GM13976 (cell line): Measurements from ENCODE around the gene RSL1D1.
"Not testable (repeated sequence)": the region's sequence is repeated elsewhere in the genome, so short reads cannot be mapped to it uniquely, and the experiment has no call there.

ENCODE experiments used
- DNase-seq: peaks from one replicate; pipeline ENCODE4 v3.0.0; 2012; ENCODE audit warnings: low spot score
- in situ Hi-C: fragments of 300-500 bp; cut with MboI; formaldehyde crosslinking; loops from one replicate; pipeline ENCODE4 v1.12.0; 2022; ENCODE audit warnings: low sequenced_read_pairs, mixed read lengths, inconsistent platforms; ENCODE audit not compliant: unreplicated experiment
- TF ChIP-seq, protein P1 (sequence below): IDR thresholded peaks from 2 replicates; pipeline ENCODE4 v1.5.1; 2012; ENCODE audit warnings: borderline replicate concordance, mild to moderate bottlenecking; ENCODE audit not compliant: insufficient read depth; ENCODE audit errors: extremely low read depth, missing control alignments, control extremely low read depth

Gene RSL1D1

DNA sequence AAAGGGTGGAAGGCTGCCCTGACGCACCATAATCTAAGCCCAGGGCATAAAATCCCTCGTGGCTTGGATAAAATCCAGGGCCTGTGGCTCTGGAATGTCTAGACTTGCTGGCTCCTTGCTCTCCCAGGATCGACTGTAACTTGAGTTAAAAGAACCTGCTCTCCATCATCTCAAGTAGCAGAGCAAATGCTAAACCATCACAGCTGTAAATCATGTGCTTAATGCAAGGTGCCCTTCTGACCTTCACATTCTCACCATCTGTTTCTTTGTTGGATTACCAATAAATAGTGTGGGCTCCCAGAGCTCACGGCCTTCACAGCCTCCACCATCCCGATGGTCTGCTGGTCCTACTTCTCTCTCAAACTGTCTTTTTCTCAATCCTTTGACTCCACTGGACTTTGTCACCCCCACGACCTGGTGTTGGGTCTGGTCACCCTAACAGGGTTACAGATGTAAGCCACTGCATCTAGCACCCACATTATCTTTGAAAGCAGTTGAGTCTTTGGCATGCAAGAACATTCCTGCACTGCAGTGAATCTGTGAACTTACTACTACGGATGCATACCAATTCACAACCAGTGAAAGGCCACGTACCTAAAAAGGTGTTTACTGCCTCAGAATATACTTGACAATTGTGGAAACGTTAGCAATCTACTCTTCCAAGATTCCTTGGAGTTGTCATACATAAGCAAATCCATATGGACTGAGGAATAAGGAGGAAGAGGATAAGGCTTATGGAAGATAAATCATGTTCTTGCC, 15.3 kb downstream of the RSL1D1 start:
- in situ Hi-C loops, result no loop called here
- DNase-seq, result no peak
- TF ChIP-seq, protein P1, sequence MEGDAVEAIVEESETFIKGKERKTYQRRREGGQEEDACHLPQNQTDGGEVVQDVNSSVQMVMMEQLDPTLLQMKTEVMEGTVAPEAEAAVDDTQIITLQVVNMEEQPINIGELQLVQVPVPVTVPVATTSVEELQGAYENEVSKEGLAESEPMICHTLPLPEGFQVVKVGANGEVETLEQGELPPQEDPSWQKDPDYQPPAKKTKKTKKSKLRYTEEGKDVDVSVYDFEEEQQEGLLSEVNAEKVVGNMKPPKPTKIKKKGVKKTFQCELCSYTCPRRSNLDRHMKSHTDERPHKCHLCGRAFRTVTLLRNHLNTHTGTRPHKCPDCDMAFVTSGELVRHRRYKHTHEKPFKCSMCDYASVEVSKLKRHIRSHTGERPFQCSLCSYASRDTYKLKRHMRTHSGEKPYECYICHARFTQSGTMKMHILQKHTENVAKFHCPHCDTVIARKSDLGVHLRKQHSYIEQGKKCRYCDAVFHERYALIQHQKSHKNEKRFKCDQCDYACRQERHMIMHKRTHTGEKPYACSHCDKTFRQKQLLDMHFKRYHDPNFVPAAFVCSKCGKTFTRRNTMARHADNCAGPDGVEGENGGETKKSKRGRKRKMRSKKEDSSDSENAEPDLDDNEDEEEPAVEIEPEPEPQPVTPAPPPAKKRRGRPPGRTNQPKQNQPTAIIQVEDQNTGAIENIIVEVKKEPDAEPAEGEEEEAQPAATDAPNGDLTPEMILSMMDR, result no peak

DNA sequence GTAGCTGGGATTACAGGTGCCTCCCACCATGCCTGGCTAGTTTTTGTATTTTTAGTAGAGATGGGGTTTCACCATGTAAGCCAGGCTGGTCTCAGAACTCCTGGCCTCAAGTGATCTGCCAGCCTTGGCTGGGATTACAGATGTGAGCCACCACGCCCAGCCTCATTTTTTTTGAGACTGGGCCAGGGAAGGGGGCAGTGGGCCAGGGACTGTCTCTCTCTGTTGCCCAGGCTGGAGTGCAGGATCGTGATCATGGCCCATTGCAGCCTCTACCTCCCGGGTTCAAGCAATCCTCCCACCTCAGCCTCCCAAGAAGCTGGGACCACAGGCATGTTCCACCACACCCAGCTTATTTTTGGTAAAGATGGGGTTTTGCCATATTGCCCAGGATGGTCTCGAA, 16.0 kb downstream of the RSL1D1 start:
- DNase-seq, result no peak
- TF ChIP-seq, protein P1, result no peak
- in situ Hi-C loops, result no loop called here

DNA sequence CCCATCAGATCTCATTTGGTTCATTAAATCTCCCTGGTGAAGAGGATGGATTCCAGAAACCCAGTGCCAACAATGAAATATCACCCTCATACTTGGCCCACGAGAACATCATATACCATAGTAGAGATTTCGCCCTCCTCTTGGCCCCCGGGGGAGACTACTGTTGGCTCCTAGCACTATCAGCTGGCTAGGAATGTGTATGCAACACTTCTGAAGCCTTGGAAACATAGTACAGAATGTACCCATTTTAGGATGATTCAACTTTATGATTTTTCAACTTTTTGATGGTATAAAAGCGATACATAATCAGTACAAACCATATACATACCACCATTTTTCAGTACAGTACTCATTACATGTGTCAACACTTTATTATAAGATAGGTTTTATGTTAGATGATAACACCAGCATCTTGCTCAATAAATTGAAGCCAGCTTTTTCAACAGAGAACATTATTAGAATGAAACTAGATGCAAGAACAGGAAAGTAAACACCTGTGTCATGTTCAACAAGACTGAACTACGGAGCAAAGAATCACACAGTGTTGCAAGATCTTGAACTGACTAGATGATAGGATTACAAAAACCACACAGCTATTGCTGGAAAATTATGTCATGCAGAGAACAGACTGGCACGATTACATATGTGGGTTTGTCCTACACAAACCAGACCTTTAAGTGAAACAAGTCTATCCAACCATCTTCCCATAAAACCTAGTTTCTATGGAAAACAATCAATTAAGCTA, 17.2 kb downstream of the RSL1D1 start:
- TF ChIP-seq, protein P1, result no peak
- DNase-seq, result no peak
- in situ Hi-C loops, result no loop called here

DNA sequence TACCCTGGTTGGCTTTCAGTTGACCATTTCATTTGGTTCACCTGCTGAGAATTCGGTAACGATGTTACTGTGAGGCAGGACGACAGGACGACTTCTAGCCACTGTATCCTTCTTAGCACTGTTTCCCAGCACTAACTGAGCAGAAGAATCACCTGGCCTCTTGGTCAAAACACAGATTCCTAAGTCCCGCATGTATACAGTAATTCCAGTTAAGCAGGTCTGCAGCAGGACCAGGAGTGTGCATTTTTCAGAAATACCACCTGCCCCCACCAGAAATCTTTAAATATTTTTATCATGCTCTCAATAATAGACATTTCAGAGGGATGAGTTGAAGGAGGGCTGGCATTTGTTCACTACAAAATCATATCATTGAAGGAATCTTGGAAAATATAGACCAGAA, 22.6 kb downstream of the RSL1D1 start:
- in situ Hi-C loops, result no loop called here
- no peak for DNase-seq
- TF ChIP-seq, protein P1, result no peak

DNA sequence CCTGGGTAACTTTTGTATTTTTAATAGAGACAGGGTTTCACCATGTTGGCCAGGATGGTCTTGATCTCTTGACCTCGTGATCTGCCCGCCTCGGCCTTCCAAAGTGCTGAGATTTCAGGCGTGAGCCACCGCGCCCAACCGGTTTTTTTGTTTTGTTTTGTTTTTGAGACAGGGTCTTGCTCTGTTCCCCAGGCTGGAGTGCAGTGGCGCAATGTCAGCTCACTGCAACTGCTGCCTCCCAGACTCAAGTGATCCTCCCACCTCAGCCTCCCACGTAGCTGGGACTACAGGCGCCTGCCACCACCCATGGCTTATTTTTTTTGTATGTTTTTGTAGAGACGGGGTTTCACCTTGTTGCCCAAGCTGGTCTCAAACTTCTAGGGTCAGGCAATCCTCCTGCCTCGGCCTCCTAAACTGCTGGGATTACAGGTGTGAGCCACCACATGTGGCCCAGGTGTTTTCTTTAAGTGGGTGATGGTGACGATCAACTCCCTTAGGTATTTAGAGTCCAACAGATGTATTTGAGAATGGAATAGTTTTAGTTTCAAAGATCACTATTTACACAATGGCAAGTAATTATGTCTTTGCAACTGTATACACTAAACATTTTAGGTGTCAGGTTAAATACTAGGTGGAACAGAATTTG, 25.7 kb downstream of the RSL1D1 start:
- in situ Hi-C loops, result not testable (repeated sequence)

DNA sequence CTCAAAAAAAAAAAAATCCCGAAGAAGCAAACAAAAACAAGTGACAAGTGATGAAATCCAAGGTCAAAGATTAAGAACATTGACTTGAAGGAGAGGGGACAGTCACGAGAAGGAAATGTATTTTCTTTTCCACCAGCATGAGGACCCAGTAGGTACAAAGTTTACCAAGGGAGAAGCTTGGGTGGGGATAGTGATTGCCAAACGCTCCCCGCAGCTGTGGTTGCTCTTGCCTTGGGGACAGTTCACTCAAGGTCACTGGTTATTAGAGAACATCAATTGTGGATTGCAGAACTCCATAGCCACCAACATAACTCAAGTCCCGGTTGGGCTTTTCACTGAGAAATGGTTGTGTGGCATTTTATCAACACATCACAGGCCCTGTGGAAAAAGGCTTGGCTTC, 27.0 kb downstream of the RSL1D1 start:
- DNase-seq, result no peak
- in situ Hi-C loops, result loop anchor here (25.0 kb wide), 1 partner anchor 862 kb away; no protein-coding TSS in a partner anchor
- TF ChIP-seq, protein P1, result no peak

More for the DNA sequence above, 25.7 kb downstream of the RSL1D1 start:
- not testable (repeated sequence) for DNase-seq

DNA sequence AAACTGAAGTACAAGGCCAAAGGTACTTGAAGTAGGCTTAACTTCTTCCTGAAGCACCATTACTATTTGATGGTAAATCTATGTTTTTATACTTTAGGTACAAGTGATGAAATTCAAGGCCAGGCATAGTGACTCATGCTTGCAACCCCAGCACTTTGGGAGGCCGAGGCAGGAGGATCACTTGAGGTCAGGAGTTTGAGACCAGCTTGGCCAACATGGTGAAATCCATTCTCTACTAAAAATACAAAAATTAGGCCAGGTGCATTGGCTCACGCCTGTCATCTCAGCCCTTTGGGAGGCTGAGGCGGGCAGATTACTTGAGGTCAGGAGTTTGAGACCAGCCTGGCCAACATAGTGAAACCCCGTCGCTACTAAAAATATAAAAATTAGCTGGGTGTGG, 27.7 kb downstream of the RSL1D1 start:
- in situ Hi-C loops, result loop anchor here (25.0 kb wide), 1 partner anchor 861 kb away; no protein-coding TSS in a partner anchor
- DNase-seq, result not testable (repeated sequence)
